Stimulated activated CD8-positive, alpha-beta memory T cell treated with anti-CD3 and anti-CD28 coated beads, Interleukin-15, amount 100 ng/mL, for 48 hours (primary cell): ENCODE data around the gene BRD9.
"Not testable (repeated sequence)": the region's sequence is repeated elsewhere in the genome, so short reads cannot be mapped to it uniquely, and the experiment has no call there.

ENCODE experiments used
- DNase-seq, 2 donors: peaks; one replicate each; pipeline ENCODE4 v3.0.0-alpha.2; 2020; ENCODE audit warnings: low read depth in 2 of 2

Gene BRD9

DNA sequence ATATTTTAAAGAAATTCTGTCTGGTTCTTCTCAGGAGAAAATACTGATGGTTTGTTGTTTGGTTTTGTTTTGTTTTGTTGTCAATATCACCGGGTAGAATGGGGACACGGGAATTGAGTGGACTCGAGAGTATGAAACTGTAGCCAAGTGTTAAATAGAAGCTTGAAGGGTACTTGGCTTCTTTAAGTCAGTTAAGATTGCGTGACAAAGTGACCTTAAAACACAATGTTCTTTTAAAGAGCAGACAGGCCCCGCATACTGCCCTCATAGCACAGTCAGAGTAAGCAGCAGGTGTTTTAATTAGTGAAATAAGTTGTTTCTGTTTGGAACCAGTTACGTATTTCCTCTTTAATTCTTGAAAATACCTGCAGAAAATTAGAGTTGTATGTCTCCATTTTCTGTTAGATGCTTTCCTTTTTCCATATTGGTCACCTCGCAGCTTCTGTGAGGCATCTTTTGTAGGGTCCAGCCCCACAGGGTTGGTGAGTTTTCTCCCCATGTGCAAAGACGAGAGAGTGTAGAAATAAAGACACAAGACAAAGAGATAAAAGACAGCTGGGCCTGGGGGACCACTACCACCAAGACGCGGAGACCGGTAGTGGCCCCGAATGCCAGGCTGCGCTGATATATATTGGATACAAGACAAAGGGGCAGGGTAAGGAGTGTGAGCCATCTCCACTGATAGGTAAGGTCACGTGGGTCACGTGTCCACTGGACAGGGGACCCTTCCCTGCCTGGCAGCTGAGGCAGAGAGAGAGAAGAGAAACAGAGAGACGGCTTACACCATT, 9.7 kb upstream of the BRD9 start:
- no peak for DNase-seq

GRCh38 chr5:900781-901180, 8.2 kb upstream of the BRD9 start:
- DNase-seq, result no peak

GRCh38 chr5:893711-894110, 1.1 kb upstream of the BRD9 start:
- DNase-seq, result no peak

- no peak for DNase-seq
These were observed 521 bp upstream of the BRD9 start for GRCh38 chr5:893137-893506.

DNA sequence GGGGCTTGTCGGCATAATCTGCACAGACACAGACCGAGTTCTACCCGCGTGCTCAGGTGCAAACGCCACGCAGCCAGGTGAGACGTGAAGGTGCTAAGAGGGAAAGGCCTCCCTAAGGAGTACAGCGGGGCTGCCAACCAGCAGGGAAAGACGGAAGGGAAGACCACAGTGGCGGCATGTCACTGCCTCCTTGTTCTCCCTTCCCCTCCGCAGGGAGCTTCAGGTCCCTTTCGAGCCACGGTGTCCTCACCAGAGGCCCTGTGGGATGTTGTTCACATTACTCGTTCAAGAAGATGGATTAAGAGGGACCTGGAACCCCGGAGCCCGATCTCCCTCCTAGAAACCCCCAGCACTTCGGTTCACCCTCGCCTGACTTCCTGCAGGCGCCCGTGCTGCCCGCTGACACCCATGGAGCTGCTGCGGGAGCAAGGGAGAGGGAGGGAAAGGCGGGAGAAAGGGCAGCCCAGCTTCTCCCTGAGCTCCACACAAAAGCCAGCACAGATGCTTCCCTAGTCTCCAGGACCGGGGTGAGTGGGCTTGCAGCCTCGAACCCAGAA, 686 bp downstream of the BRD9 start:
- no peak for DNase-seq

DNA sequence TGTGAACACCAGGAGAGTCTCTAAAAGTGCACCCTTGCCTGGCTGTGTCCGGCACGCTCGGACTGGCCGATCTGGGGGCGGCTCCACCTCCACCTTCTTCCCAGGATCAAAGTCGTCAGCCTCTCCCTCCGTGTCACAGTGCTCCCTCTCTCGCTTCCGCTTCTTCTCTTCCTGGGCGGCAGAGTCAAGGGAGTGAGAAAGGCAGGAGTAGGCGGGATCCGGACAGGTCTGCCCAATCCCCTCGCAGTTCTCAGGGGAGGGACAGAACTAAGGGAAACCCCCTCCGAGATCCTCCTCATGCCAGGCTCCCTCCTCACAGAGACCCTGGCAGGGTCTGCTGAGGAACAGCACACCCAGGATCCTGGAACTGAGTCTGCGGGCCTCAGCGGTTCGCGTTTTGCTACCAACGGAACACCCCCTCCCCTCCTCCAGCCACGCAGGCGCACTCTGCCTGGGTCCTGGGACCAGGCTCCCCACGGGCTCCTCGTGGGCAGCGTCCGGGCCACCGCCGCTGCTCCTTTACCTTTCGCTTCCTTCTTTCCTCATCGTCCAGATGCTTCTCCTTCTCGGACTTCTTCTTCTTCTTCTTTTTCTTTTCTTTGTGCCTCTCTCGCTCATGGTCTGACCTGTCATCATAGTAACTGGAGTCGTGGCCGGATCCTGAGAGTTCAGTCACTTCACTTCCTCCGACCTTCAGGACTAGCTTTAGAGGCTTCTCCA, 1.3 kb downstream of the BRD9 start:
- no peak for DNase-seq

GRCh38 chr5:889075-889710, 3.4 kb downstream of the BRD9 start:
- no peak for DNase-seq

DNA sequence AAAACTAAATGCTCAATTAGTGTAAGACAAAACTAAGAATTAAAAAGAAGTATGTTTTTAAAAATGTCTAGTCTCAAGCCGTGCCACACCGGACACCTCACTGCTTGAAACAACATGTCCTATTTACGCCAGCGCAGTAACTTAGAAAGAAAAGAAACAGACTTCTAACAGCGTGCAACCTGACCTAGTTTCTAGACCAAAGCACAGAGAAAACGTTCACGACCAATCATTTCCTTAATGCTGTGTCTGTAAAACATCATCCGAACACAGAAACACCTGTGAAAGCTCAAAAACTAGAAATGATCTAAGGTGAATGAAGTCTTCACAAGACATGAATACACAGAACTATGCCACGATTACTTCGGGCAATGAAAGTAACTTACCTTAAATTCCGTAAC, 4.0 kb downstream of the BRD9 start:
- no peak for DNase-seq

DNA sequence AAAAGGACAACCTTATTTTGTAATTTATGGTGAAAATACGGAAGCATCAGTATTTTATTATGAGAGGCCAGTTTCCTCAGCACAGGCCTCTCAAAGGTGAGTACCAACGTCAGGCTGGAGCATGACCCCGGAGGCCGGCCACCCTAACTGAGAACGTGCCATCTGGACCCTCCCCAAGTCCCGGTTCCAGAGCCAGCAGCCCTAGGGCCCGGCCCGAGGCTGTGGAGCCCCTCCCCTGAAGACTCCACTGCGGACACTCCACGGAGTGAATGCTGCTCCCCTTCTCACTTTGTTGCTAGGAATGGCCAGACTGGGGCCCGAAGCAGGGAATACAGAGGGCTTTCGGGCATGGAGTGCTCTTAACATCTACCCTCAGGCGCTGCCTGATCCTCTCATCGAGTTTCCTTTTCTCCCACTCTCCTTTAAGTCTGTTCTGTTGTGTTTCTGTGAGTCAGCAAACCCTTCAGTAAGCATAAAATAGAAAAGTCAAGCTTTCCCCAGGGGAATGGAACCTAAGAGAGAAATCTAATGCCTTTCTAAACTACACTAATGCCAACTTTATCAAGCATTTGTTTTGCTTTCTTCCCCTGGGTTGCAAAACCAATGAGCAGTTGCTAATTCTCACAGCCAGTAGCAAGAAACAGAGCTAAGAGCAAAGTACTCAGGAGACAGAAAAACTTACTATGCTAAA, 4.5 kb downstream of the BRD9 start:
- DNase-seq, result no peak

DNA sequence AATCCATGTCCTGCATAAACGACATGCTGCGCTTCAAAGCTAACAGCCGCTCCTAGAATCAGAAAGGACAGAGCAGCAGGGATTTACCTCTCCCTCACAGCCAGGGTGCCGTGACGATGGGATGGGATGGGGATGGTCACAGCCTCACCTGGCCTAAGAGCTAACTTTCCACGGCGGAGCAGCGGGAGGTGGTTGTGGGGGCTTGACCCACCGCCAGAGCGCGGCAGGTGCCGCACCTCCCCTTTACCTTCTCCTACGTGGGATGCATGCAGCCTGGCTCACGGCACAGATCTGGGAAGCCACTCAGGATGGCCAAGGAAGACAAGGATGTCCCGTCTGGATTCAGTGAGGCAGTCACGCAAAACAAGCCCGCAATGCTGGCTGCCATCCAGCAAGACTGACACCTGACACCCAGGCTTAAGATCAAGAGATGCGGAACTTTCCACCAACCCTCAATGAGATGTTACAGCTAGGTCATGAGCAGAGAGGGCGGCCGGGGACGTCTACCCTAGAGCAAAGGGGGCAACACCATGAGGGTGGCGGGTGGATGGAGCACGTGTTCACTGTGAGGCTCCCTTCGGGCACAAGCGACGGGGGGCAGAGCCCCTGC, 5.8 kb downstream of the BRD9 start:
- no peak for DNase-seq

- DNase-seq, result no peak
These were observed 6.6 kb downstream of the BRD9 start for GRCh38 chr5:886036-886435.

GRCh38 chr5:885529-885928, 7.1 kb downstream of the BRD9 start:
- no peak for DNase-seq

- DNase-seq, result no peak
These were observed 7.5 kb downstream of the BRD9 start for GRCh38 chr5:885127-885442.

- DNase-seq, result no peak
These were observed 8.1 kb downstream of the BRD9 start for GRCh38 chr5:884345-885126.

GRCh38 chr5:883475-884181, 9.0 kb downstream of the BRD9 start:
- DNase-seq, result no peak

DNA sequence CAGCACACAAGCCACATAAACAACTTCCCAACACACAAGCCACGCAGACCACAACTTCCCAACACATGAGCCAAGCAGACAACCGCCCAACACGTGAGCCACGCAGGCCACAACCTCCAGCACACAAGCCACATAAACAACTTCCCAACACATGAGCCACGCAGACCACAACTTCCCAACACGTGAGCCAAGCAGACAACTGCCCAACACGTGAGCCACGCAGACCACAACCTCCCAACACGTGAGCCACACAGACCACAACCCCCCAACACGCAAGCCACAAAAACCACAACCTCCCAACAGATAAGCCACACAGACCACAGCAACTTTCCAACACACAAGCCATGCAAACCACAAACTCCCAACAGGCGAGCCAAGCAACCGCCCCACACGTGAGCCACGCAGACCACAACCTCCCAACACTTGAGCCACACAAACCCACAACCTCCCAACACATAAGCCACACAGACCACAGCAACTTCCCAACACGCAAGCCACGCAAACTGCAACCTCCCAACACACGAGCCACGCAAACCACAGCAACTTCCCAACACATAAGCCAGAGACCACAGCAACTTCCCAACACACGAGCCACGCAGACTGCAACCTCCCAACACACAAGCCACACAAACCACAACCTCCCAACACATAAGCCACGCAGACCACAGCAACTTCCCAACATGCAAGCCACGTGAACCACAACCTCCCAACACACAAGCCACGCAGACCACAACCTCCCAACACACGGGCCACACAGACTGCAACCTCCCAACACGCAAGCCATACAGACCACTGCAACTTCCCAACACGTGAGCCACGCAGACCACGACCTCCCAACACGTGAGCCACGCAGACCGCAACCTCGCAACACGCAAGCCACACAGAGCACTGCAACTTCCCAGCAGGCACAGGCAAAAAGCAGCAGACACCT, 10.1 kb downstream of the BRD9 start:
- no peak for DNase-seq

GRCh38 chr5:881551-881935, 11.1 kb downstream of the BRD9 start:
- DNase-seq, result no peak

DNA sequence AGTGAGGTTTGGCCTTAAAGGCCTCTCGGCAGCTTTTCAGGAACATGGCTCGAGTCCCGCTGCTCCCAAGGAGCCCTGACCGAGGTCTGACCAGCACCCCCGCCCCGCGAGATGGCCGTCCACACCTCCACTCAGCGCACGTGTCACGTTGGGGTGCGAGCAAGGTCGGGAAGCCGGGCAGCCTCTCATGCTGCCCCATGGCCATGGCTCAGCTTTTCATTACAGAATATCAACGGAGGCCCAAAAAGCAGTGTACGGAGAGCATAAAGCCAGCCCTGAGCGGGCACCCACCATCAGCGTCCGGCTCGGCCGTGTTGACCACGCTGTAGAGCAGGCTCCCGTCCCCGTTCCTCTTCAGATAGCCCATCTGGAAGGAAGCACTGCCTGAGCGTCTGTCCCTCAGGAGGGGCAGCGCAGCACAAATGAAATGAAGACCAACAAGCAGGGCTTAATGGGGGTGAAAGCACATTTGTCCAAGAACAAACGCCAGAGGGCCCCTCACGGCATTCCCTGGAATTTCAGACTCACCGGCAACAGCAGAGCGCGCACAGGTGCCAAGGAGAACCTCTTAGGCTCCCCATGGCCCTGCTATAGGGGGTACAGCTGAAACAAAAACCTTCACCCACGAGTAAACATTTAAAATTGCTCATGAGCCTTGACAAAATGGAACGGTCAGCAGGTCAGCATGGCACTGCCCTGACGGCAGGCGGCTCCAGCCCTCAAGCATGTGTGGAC, 11.6 kb downstream of the BRD9 start:
- DNase-seq, result no peak

- not testable (repeated sequence) for DNase-seq
These were observed 13.9 kb downstream of the BRD9 start for GRCh38 chr5:878677-879076.
